H9 (cell line): ENCODE results near the gene CEBPG. TPM values are rescaled to one million over a fixed set of nuclear protein-coding genes. Genes with fewer than 3 reads are reported as not detected.

Experiments
- DNase-seq: peaks from one replicate; pipeline ENCODE4 v3.0.0-alpha.2; 2017
- H2AFZ ChIP-seq: one replicate; pipeline ENCODE4 v1.6.1; 2013; ENCODE audit warnings: mild to moderate bottlenecking, low read length, control low read depth, moderate library complexity
- H2AK5ac ChIP-seq: 2 replicates; pipeline ENCODE4 v1.6.1; 2013; ENCODE audit warnings: low read length, control low read depth, mixed read lengths; ENCODE audit not compliant: insufficient read length
- H2BK120ac ChIP-seq: one replicate; pipeline ENCODE4 v1.6.1; 2013; ENCODE audit warnings: low read depth, mild to moderate bottlenecking, low read length, control low read depth, inconsistent platforms; ENCODE audit not compliant: poor library complexity, severe bottlenecking
- H2BK12ac ChIP-seq: 2 replicates; pipeline ENCODE4 v1.6.1; 2013; ENCODE audit warnings: low read length, control low read depth, mixed read lengths, low read depth; ENCODE audit not compliant: insufficient read length
- H2BK15ac ChIP-seq: 2 replicates; pipeline ENCODE4 v1.6.1; 2013; ENCODE audit warnings: low read depth, low read length, control low read depth
- H2BK20ac ChIP-seq: one replicate; pipeline ENCODE4 v1.6.1; 2013; ENCODE audit warnings: low read depth, mild to moderate bottlenecking, low read length, control low read depth, inconsistent platforms; ENCODE audit not compliant: poor library complexity, severe bottlenecking
- H2BK5ac ChIP-seq: 2 replicates; pipeline ENCODE4 v1.6.1; 2013; ENCODE audit warnings: low read length, control low read depth, mixed read lengths; ENCODE audit not compliant: insufficient read length
- H3K14ac ChIP-seq: 2 replicates; pipeline ENCODE4 v1.6.1; 2013; ENCODE audit warnings: low read length, control low read depth; ENCODE audit not compliant: insufficient read depth
- H3K18ac ChIP-seq: 2 replicates; pipeline ENCODE4 v1.6.1; 2013; ENCODE audit warnings: low read depth, mild to moderate bottlenecking, mixed read lengths, low read length, control low read depth; ENCODE audit not compliant: insufficient read length
- H3K23ac ChIP-seq: 2 replicates; pipeline ENCODE4 v1.6.1; 2013; ENCODE audit warnings: low read length, control low read depth, mixed read lengths, low read depth; ENCODE audit not compliant: insufficient read length
- H3K23me2 ChIP-seq: 2 replicates; pipeline ENCODE4 v1.6.1; 2013; ENCODE audit warnings: low read depth, mild to moderate bottlenecking, mixed read lengths, low read length, control low read depth; ENCODE audit not compliant: insufficient read length, poor library complexity, severe bottlenecking
- H3K27ac ChIP-seq: 2 replicates; pipeline ENCODE4 v1.5.1; 2013; ENCODE audit warnings: low read length, control low read depth, mixed read lengths, low read depth; ENCODE audit not compliant: insufficient read length
- H3K27me3 ChIP-seq: 2 replicates; pipeline ENCODE4 v1.6.1; 2013; ENCODE audit warnings: low read length, control low read depth, inconsistent platforms; ENCODE audit not compliant: insufficient read depth
- H3K4ac ChIP-seq: 2 replicates; pipeline ENCODE4 v1.6.1; 2013; ENCODE audit warnings: low read depth, mild to moderate bottlenecking, control low read depth, inconsistent platforms, low read length, moderate library complexity
- H3K4me1 ChIP-seq: 2 replicates; pipeline ENCODE4 v1.6.1; 2013; ENCODE audit warnings: low read length, control low read depth, inconsistent platforms; ENCODE audit not compliant: insufficient read depth
- H3K4me2 ChIP-seq: 2 replicates; pipeline ENCODE4 v1.6.1; 2013; ENCODE audit warnings: low read length, control low read depth, mixed read lengths; ENCODE audit not compliant: insufficient read length, insufficient read depth
- H3K56ac ChIP-seq: 2 replicates; pipeline ENCODE4 v1.6.1; 2013; ENCODE audit warnings: low read depth, mild to moderate bottlenecking, mixed read lengths, low read length, control low read depth; ENCODE audit not compliant: insufficient read length
- H3K79me1 ChIP-seq: 2 replicates; pipeline ENCODE4 v1.6.1; 2013; ENCODE audit warnings: low read depth, mild to moderate bottlenecking, moderate library complexity, low read length, control low read depth, inconsistent platforms; ENCODE audit not compliant: insufficient read depth, poor library complexity, severe bottlenecking
- H3K79me2 ChIP-seq: 2 replicates; pipeline ENCODE4 v1.6.1; 2013; ENCODE audit warnings: low read length, control low read depth, inconsistent platforms; ENCODE audit not compliant: insufficient read depth
- H3K9ac ChIP-seq: 2 replicates; pipeline ENCODE4 v1.6.1; 2013; ENCODE audit warnings: low read length, control low read depth, mixed read lengths; ENCODE audit not compliant: insufficient read length; ENCODE audit errors: extremely low read depth
- H3K9me3 ChIP-seq: one replicate; pipeline ENCODE4 v1.6.1; 2013; ENCODE audit warnings: low read depth, low read length, inconsistent platforms; ENCODE audit not compliant: control insufficient read depth
- H3T11ph ChIP-seq: one replicate; pipeline ENCODE4 v1.6.1; 2013; ENCODE audit warnings: mild to moderate bottlenecking, low read length, control low read depth, inconsistent platforms
- H4K20me1 ChIP-seq: one replicate; pipeline ENCODE4 v1.6.1; 2013; ENCODE audit not compliant: control insufficient read depth, insufficient read length, insufficient read depth
- H4K5ac ChIP-seq: 2 replicates; pipeline ENCODE4 v1.6.1; 2013; ENCODE audit warnings: low read depth, mild to moderate bottlenecking, mixed read lengths, low read length, control low read depth; ENCODE audit not compliant: insufficient read length
- H4K8ac ChIP-seq: replicated peaks from 2 replicates; pipeline ENCODE4 v1.6.1; 2013; ENCODE audit warnings: low read length, control low read depth, mixed read lengths, low read depth; ENCODE audit not compliant: insufficient read length
- H4K91ac ChIP-seq: 2 replicates; pipeline ENCODE4 v1.6.1; 2013; ENCODE audit warnings: low read depth, mild to moderate bottlenecking, moderate library complexity, mixed read lengths, low read length, control low read depth; ENCODE audit not compliant: insufficient read length
- H3K27ac Mint-ChIP-seq, 3 experiments: 2 replicates in 2 of 3; 3 replicates in 1 of 3; pipeline ENCODE4 v1.8.0; 2020 to 2021; ENCODE audit warnings: mixed read lengths in 3 of 3, mild to moderate bottlenecking in 1 of 3, moderate library complexity in 1 of 3
- H3K27me3 Mint-ChIP-seq: 2 replicates; pipeline ENCODE4 v1.8.0; 2021; ENCODE audit warnings: low read depth, mild to moderate bottlenecking, moderate library complexity, mixed read lengths
- H3K36me3 Mint-ChIP-seq, 3 experiments: 2 replicates in 2 of 3; 3 replicates in 1 of 3; pipeline ENCODE4 v1.8.0; 2020 to 2021; ENCODE audit warnings: low read depth in 3 of 3, mixed read lengths in 3 of 3; ENCODE audit not compliant: insufficient read depth in 1 of 3
- H3K4me1 Mint-ChIP-seq, 2 experiments: 2 replicates each; pipeline ENCODE4 v1.8.0; 2020; ENCODE audit warnings: mixed read lengths in 2 of 2
- H3K4me3 Mint-ChIP-seq, 2 experiments: 2 replicates in 1 of 2; 3 replicates in 1 of 2; pipeline ENCODE4 v1.8.0; 2020 to 2021; ENCODE audit warnings: mild to moderate bottlenecking in 2 of 2, mixed read lengths in 2 of 2, moderate library complexity in 1 of 2
- H3K9me3 Mint-ChIP-seq, 2 experiments: 2 replicates in 1 of 2; 3 replicates in 1 of 2; pipeline ENCODE4 v1.8.0; 2020; ENCODE audit warnings: mild to moderate bottlenecking in 2 of 2, mixed read lengths in 2 of 2, moderate library complexity in 1 of 2
- CTCF ChIP-seq: fragments of 200-600 bp; sonication (generic); conservative IDR thresholded peaks from 3 replicates; pipeline ENCODE4 v1.8.0; 2021; ENCODE audit warnings: antibody characterized with exemption, mild to moderate bottlenecking
- WGBS: extraction: QIAGEN DNeasy Blood & Tissue Kit; methylation state at CpG from one replicate; pipeline ENCODE4 v1.1.7; 2013; ENCODE audit warnings: missing lambda C conversion rate, low lambda C conversion rate, mixed read lengths; ENCODE audit not compliant: insufficient read length; ENCODE audit errors: extremely low coverage; 5-methylcytosine and 5-hydroxymethylcytosine counted together
- total RNA-seq: library from RNA; stranded (reverse); gene quantifications from 2 replicates; pipeline ENCODE4 v1.2.1, GENCODE V29; 2021

The CEBPG gene
- total RNA-seq, 1 experiment from 2014 or later, result 33.7 TPM

GRCh38 chr19:33426621-33427361 lies 53.3 kb downstream of the CEBPG start:
- Mint-ChIP-seq H3K4me3 (no peak overlapping the region), H3K36me3 (peaks cover 0 to 3% (median 0%) of the 10 kb centered on the region in 3 experiments; a peak in 1 of 7 replicates), H3K4me1 (peaks cover 0 to 2% of the 10 kb centered on the region in 2 experiments; a peak in 1 of 4 replicates), H3K9me3 (no peaks in the 10 kb centered on the region), H3K27me3 (no peaks in the 10 kb centered on the region), H3K27ac (no peak overlapping the region)
- no peak overlapping the region for H3T11ph ChIP-seq
- H2BK20ac ChIP-seq, result no peak overlapping the region
- H3K23me2 ChIP-seq, result no peaks in the 10 kb centered on the region
- H3K18ac ChIP-seq, result no peak overlapping the region
- no peaks in the 10 kb centered on the region for H4K20me1 ChIP-seq
- H3K23ac ChIP-seq, result no peak overlapping the region
- H3K27me3 ChIP-seq, result no peaks in the 10 kb centered on the region
- H3K27ac ChIP-seq, result no peak overlapping the region
- H4K5ac ChIP-seq, result no peak overlapping the region
- no peak overlapping the region for H3K4ac ChIP-seq
- DNase-seq, result no peak
- no peaks in the 10 kb centered on the region for H3K4me1 ChIP-seq
- no peak overlapping the region for H2BK15ac ChIP-seq
- H2AK5ac ChIP-seq, result no peak overlapping the region
- no peak overlapping the region for H3K56ac ChIP-seq
- H2BK12ac ChIP-seq, result no peak overlapping the region
- no peak overlapping the region for H4K8ac ChIP-seq
- no CpG with 5 or more reads among the region's 24 CpGs for WGBS
- H4K91ac ChIP-seq, result no peak overlapping the region
- no peak overlapping the region for H2BK120ac ChIP-seq
- no peaks in the 10 kb centered on the region for H3K79me2 ChIP-seq
- H3K9me3 ChIP-seq, result no peaks in the 10 kb centered on the region
- H3K79me1 ChIP-seq, result no peaks in the 10 kb centered on the region
- no peak for TF ChIP-seq CTCF
- H3K4me2 ChIP-seq, result no peak overlapping the region
- no peak overlapping the region for H3K9ac ChIP-seq
- H3K14ac ChIP-seq, result no peak overlapping the region; the same call in 1 of the 2 replicates
- no peak overlapping the region for H2AFZ ChIP-seq
- no peak overlapping the region for H2BK5ac ChIP-seq
